Lung (tissue), 12 donors: ENCODE data around the gene FHAD1. TPM values are rescaled to one million over a fixed set of nuclear protein-coding genes. Genes with fewer than 3 reads are reported as not detected.
A peak's percentile ranks its signal among the peaks of the same experiment; 100 is the strongest.

ENCODE experiments used
- ATAC-seq: fragments of 200-7000 bp; cut with Tn5 transposase; one replicate; pipeline ENCODE4 v1.9.1; 2020; ENCODE audit warnings: moderate number of reproducible peaks; ENCODE audit not compliant: insufficient read depth, low FRiP score
- DNase-seq, 3 donors: peaks; one replicate each; pipeline ENCODE4 v3.0.0-alpha.2; 2013 to 2017
- H3K27ac ChIP-seq, 2 donors: one replicate each; pipeline ENCODE4 v1.5.1; 2013; ENCODE audit warnings: mild to moderate bottlenecking in 2 of 2, moderate library complexity in 2 of 2, control low read depth in 1 of 2, inconsistent platforms in 1 of 2, low read depth in 1 of 2, low read length in 1 of 2
- H3K27me3 ChIP-seq, 3 donors: one replicate each; pipeline ENCODE4 v1.5.1; 2013; ENCODE audit warnings: low read length in 2 of 3; ENCODE audit not compliant: control insufficient read depth in 3 of 3, insufficient read depth in 3 of 3
- H3K36me3 ChIP-seq, 4 donors: one replicate each; pipeline ENCODE4 v1.5.1; 2013; ENCODE audit warnings: low read length in 4 of 4, mild to moderate bottlenecking in 1 of 4, moderate library complexity in 1 of 4; ENCODE audit not compliant: control insufficient read depth in 4 of 4, insufficient read depth in 4 of 4
- H3K4me1 ChIP-seq, 5 donors: one replicate each; pipeline ENCODE4 v1.5.1; 2013; ENCODE audit warnings: low read length in 5 of 5, mild to moderate bottlenecking in 2 of 5, moderate library complexity in 1 of 5; ENCODE audit not compliant: control insufficient read depth in 5 of 5, insufficient read depth in 5 of 5
- H3K4me3 ChIP-seq: one replicate; pipeline ENCODE4 v1.5.1; 2013; ENCODE audit warnings: mild to moderate bottlenecking, control low read depth, moderate library complexity
- H3K9ac ChIP-seq, 2 donors: one replicate each; pipeline ENCODE4 v1.5.1; 2013; ENCODE audit warnings: low read length in 2 of 2, control low read depth in 1 of 2; ENCODE audit not compliant: insufficient read depth in 1 of 2
- H3K9me3 ChIP-seq, 4 donors: one replicate each; pipeline ENCODE4 v1.5.1; 2013; ENCODE audit warnings: low read length in 3 of 4, mild to moderate bottlenecking in 1 of 4, moderate library complexity in 1 of 4; ENCODE audit not compliant: control insufficient read depth in 4 of 4, insufficient read depth in 3 of 4
- WGBS, 2 donors: extraction: QIAGEN DNeasy Blood & Tissue Kit; methylation state at CpG; one replicate each; pipeline ENCODE4 v1.1.7; 2013; 5-methylcytosine and 5-hydroxymethylcytosine counted together
- polyA plus RNA-seq, 2 donors: library from polyadenylated mRNA; stranded (reverse); fragments of 200-250 nt; gene quantifications; one replicate each; pipeline ENCODE4 v1.2.1, GENCODE V29; 2013
- total RNA-seq, 2 donors: library from RNA; depleted of rRNA in 1 of 2; stranded (reverse); fragments of >200 nt in 1 of 2; gene quantifications; one replicate each; pipeline ENCODE4 v1.2.1, GENCODE V29; 2014 to 2021
- TF ChIP-seq, protein P1 (sequence below): IDR thresholded peaks from 2 replicates; pipeline ENCODE4 v1.5.1; 2012; ENCODE audit warnings: mild to moderate bottlenecking; ENCODE audit errors: control extremely low read depth, extremely low read depth
- donor health status: control.
- donor health status: control.
- donor health status: Bipolar disorder and iron deficiency.
- donor health status: healthy.
- donor health status: DM: yes; HTN: yes; CAD: no.

Gene FHAD1
- total and polyA plus RNA-seq, 4 donors: 4.4 to 25.9 (median 9.2) TPM

GRCh38 chr1:15343099-15343498 lies 96.1 kb downstream of the FHAD1 start:
- no peak for DNase-seq
- WGBS, 2 donors: 86 to 92% methylated on average over 9 of the region's 9 CpGs
- Histone ChIP-seq H3K9ac (no peak overlapping the region), H3K4me1 (peaks cover 0 to 4% (median 0%) of the 10 kb centered on the region in 5 donors), H3K9me3 (peaks cover 0 to 2% (median 0%) of the 10 kb centered on the region in 4 donors), H3K27ac (no peak overlapping the region), H3K4me3 (no peak overlapping the region), H3K27me3 (no peaks in the 10 kb centered on the region), H3K36me3 (no peaks in the 10 kb centered on the region)
- TF ChIP-seq, protein P1, sequence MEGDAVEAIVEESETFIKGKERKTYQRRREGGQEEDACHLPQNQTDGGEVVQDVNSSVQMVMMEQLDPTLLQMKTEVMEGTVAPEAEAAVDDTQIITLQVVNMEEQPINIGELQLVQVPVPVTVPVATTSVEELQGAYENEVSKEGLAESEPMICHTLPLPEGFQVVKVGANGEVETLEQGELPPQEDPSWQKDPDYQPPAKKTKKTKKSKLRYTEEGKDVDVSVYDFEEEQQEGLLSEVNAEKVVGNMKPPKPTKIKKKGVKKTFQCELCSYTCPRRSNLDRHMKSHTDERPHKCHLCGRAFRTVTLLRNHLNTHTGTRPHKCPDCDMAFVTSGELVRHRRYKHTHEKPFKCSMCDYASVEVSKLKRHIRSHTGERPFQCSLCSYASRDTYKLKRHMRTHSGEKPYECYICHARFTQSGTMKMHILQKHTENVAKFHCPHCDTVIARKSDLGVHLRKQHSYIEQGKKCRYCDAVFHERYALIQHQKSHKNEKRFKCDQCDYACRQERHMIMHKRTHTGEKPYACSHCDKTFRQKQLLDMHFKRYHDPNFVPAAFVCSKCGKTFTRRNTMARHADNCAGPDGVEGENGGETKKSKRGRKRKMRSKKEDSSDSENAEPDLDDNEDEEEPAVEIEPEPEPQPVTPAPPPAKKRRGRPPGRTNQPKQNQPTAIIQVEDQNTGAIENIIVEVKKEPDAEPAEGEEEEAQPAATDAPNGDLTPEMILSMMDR: no peak
- no peak for ATAC-seq

GRCh38 chr1:15343729-15344128 lies 96.7 kb downstream of the FHAD1 start:
- TF ChIP-seq, protein P1: no peak
- no peaks in the 10 kb centered on the region for H3K27me3 ChIP-seq
- no peaks in the 10 kb centered on the region for H3K36me3 ChIP-seq
- H3K9me3 ChIP-seq: no peaks in the 10 kb centered on the region
- WGBS, 2 donors: 35 to 43% methylated on average over 11 of the region's 11 CpGs
- DNase-seq: peak; percentile 77 to 86 (median 78)
- H3K9ac ChIP-seq: peak overlapping the region in 1 of 2 donors; percentile 7
- H3K4me1 ChIP-seq: peaks cover 0 to 4% (median 0%) of the 10 kb centered on the region in 5 donors
- H3K27ac ChIP-seq: no peak overlapping the region
- H3K4me3 ChIP-seq: no peak overlapping the region
- no peak for ATAC-seq

GRCh38 chr1:15344380-15344779 lies 97.4 kb downstream of the FHAD1 start:
- Histone ChIP-seq H3K9me3 (no peaks in the 10 kb centered on the region), H3K4me1 (peaks cover 0 to 4% (median 0%) of the 10 kb centered on the region in 5 donors), H3K27me3 (no peaks in the 10 kb centered on the region), H3K9ac (no peak overlapping the region), H3K36me3 (no peaks in the 10 kb centered on the region), H3K4me3 (no peak overlapping the region), H3K27ac (no peak overlapping the region)
- WGBS, 2 donors: 95 to 97% methylated on average over 3 of the region's 3 CpGs
- DNase-seq (no peak), ATAC-seq (no peak)
- TF ChIP-seq, protein P1: no peak
